HG02852 (cell line): Measurements from ENCODE around the gene TNK2.
A peak's percentile ranks its signal among the peaks of the same experiment; 100 is the strongest.
"Not testable (repeated sequence)": the region's sequence is repeated elsewhere in the genome, so short reads cannot be mapped to it uniquely, and the experiment has no call there.

Experiments
- ATAC-seq: cut with Tn5 transposase; IDR thresholded peaks from one replicate; pipeline ENCODE4 v1.9.1; 2021; ENCODE audit warnings: mild to moderate bottlenecking, moderate library complexity; ENCODE audit not compliant: unreplicated experiment

The TNK2 gene

GRCh38 chr3:195907934-195908693 lies at the start of gene TNK2:
Gene TNK2 (minus strand): TSS chr3:195908551. CDS start chr3:195888588, 19,963 bp downstream.
- peak; percentile 22 for ATAC-seq

DNA sequence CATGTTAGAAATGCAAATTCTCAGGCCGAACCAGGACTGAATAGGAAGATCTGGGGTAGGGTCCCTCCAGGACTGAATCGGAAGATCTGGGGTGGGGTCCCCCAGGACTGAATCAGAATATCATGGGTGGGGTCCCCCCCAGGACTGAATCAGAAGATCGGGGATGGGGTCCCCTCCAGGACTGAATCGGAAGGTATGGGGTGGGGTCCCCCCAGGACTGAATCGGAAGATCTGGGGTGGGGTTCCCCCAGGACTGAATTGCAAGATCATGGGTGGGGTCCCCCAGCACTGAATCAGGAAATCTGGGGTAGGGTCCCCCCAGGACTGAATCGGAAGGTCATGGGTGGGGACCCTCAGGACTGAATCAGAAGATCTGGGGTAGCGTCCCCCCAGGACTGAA lies 48.2 kb upstream of the TNK2 start:
- ATAC-seq, result no peak

DNA sequence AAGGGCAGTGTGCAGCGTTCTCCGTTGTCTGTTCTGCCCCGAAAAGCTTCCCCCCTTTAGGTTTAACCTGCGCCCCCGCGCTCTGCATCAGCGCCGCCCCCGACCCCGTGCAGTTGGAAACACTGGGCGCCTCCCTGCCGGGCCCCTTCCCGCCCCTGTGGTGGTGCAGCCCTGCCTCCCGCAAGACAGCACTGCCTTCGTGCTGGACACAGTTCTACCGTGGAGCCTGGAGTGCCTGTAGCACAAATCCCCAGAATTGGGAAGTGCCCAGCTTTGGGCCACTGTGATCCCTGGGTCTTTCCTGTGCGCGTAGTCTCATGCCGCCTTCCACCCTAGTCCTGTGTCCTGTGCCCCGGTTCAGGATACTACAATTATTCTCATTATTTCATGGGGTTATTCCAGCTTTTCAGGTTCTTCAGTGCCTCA lies 47.1 kb upstream of the TNK2 start:
- not testable (repeated sequence) for ATAC-seq

DNA sequence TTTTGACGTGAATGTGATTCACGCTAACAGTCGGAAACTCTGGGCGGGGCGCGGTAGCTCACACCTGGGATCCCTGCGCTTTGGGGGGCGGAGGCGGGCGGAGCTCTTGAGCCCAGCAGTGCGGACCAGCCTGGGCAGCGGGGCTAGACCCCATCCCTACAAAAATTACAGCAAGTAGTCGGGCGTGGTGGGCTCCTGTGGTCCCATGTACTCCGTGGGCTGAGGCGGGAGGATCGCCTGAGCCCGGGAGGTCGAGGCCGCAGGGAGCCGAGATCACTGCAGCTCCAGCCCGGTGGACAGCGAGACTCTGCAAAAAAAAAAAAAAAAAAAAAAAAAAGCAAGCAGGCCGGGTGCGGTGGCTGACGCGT lies 46.4 kb upstream of the TNK2 start:
- peak; percentile 44 for ATAC-seq

- ATAC-seq, result peak; percentile 96
Measured at GRCh38 chr3:195954052-195954751, 45.9 kb upstream of the TNK2 start.

GRCh38 chr3:195952590-195952989 lies 44.2 kb upstream of the TNK2 start:
- ATAC-seq, result not testable (repeated sequence)

DNA sequence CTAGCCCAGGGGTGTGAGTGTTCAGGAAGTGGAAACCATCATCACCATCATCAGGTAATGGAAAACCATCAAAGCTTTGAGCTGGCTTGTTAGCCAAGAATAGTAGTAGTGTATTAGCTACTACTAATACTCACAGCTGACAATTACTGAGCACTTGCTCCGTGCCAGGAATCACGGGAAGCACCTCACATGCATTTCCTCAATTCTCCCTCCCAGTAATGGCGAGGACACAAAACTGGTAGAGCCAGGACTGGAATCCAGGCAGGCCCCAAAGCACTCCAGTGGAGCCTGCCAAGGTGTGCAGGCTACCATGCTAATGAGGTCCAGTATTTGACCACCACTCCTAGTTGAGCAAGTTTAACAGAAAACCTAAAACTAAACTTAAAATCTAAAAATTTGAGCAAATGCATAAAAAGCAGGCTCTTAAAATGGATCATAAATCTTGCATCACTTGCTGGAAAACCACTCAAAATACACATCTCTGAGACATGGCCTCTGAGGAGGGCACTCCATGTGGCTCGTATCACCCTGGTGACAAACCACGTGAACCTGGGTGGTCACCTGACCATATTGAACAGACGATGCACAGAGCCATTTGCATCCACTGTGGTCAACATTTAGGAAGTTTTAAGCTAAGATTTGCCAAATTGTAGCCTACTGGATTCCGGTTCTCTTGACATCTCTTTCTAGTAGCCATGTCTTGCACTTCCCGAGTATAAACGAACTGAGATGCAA lies 43.3 kb upstream of the TNK2 start:
- ATAC-seq, result not testable (repeated sequence)

- ATAC-seq, result not testable (repeated sequence)
Measured at GRCh38 chr3:195950731-195951130, 42.4 kb upstream of the TNK2 start.

DNA sequence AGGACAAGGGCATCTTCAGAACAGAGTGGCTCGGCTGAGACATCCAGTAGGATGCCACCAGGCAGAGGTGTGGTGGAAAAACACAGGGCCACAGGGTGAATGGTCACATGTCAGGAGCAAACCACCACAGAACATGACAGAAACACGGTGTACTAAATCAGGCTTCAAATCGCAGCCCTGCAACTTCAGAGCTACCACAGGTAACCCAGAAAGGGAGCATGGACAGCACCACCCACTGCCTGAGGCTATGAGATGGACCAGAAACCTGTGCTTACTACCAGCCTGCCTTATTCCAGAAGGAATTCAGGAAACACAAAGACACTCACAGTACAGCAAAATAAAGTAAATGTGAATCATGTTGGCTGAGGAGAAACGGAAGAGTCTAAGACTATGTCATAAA lies 41.8 kb upstream of the TNK2 start:
- not testable (repeated sequence) for ATAC-seq

- not testable (repeated sequence) for ATAC-seq
Measured at GRCh38 chr3:195946910-195947699, 38.8 kb upstream of the TNK2 start.

DNA sequence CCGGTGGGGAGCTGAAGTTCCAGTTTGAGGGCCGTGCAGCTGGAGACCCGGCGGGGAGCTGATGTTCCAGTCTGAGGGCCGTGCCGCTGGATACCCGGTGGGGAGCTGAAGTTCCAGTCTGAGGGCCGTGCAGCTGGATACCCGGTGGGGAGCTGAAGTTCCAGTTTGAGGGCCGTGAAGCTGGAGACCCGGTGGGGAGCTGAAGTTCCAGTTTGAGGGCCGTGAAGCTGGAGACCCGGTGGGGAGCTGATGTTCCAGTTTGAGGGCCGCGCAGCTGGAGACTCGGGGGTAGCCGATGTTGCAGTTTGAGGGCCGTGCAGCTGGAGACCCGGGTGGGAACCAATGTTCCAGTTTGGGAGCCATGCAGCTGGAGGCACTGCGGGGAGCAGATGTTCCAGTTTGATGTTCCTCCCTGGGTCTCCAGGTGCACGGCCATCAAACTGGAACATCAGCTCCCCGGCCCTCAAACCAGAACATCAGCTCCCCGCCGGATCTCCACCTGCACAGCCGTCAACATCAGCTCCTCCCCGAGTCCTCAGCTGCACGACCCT lies 33.0 kb upstream of the TNK2 start:
- ATAC-seq, result not testable (repeated sequence)

DNA sequence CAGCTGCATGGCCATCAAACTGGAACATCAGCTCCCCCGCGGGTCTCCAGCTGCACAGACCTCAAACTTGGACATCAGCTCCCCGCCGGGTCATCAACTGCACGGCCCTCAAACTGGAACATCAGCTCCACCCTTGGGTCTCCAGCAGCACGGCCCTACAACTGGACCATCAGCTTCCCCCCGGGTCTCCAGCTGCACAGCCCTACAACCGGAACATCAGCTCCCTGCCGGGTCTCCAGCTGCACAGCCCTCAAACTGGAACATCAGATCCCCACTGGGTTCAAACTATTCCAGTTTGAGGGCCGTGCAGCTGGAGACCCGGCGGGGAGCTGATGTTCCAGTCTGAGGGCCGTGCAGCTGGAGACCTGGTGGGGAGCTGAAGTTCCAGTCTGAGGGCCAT lies 32.5 kb upstream of the TNK2 start:
- ATAC-seq, result not testable (repeated sequence)

- ATAC-seq, result not testable (repeated sequence)
Measured at GRCh38 chr3:195939526-195940470, 31.4 kb upstream of the TNK2 start.

GRCh38 chr3:195933044-195933430 lies 24.7 kb upstream of the TNK2 start:
- ATAC-seq, result not testable (repeated sequence)

DNA sequence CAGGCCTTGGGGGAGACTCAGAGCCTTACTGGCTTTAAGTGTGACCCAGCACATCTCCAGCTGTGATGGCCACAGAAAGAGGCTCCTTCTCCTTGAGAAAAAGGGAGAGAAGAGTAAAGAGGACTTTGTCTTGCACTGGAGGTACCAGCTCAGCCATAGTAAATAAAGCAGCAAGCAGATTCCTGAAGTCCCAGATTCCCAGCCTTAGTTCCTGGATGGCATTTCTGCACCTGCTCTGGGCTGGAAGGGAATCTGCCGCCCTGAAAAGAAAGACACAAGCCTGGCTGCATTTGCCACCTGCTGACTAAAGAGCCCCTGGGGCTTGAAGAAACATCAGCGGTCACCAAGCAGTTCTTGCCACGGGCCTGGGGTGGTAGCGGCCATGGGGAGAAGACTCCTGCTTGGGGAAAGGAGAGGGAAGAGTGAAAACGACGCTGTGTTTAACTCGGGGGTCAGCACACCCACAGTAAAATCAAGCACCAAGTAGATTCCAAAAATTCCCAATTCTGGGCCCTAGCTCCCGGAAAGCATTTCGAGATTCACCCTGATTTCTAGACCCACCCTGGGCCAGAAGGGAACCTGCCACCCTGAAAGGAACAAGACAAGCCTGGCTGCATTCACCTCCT lies 24.2 kb upstream of the TNK2 start:
- ATAC-seq, result no peak

DNA sequence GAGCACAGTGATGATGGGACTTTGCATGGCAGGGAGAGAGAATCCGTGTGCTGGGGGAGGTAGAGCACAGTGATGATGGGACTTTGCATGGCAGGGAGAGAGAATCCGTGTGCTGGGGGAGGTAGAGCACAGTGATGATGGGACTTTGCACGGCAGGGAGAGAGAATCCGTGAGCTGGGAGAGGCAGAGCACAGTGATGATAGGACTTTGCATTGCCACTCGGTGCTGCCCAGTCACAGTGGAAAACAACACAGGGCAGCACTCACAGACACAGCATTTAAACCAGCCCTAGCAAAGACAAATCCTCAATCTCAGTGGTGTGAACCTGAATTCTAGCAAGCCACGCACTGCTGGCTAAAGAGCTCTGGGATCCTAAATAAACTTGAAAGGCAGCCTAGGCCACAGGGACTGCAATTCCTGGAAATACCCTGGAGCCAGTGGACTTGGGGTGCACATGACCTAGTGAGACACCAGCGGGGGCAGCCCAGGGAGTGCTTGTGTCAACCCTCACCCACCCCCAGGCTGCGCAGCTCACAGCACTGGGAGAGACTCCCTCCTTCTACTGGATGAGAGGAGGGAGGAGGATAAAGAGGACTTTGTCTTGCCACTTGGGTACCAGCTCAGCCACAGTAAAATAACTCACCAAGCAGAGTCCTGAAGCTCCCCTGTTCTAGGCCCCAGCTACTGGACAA lies 23.4 kb upstream of the TNK2 start:
- no peak for ATAC-seq

- no peak for ATAC-seq
Measured at GRCh38 chr3:195929452-195929851, 21.1 kb upstream of the TNK2 start.

DNA sequence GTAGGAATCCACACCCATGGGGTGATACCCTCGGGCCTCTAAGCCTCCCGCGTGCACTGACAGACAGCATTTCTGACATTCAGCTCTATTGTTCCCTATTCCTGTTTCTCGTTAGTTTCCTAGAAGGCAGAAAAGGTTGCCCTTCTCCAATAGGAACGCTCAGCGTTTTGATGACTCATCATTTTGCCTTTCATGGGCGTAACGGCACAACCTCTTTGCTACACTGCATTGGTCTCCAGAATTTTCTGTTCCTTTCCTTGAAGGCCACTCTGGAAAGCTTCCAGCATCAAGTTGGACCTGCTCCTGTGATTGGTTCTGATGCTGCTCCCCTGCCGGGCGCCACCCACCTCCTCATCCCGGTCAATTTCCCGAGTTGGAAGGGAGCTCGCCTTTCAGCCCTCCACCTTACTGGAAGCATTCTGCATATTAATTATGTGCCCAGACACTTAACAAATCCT lies 13.0 kb upstream of the TNK2 start:
- no peak for ATAC-seq
